Measurements from ENCODE around the gene BCL2.

DNA sequence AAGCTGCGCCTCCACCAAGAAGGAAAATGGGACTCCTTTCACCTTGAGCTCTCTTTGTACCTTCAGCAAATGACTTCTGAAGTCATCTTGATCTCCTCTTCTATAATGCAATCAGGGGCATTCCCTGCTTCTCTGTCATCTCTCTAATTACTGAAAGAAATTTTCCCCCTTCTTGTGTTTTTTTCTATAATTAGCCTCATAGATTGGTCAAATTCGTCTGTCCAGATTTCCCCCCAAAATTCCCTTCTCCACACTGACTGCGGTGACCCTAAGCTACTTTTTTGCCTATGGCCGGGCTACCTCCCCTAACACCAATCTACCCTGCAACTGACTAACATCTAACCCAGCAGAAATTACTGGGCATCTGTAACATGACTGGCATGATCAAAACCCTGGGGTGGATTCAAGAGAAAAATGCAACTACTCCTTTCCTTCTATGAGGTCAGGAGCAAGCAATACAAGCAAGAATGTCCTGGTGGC, 168.6 kb downstream of the BCL2 start:
- TF ChIP-seq, protein P1, sequence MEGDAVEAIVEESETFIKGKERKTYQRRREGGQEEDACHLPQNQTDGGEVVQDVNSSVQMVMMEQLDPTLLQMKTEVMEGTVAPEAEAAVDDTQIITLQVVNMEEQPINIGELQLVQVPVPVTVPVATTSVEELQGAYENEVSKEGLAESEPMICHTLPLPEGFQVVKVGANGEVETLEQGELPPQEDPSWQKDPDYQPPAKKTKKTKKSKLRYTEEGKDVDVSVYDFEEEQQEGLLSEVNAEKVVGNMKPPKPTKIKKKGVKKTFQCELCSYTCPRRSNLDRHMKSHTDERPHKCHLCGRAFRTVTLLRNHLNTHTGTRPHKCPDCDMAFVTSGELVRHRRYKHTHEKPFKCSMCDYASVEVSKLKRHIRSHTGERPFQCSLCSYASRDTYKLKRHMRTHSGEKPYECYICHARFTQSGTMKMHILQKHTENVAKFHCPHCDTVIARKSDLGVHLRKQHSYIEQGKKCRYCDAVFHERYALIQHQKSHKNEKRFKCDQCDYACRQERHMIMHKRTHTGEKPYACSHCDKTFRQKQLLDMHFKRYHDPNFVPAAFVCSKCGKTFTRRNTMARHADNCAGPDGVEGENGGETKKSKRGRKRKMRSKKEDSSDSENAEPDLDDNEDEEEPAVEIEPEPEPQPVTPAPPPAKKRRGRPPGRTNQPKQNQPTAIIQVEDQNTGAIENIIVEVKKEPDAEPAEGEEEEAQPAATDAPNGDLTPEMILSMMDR (IDR thresholded peaks at IDR 0.05; ENCODE audit: low read depth, low read length) = no peak
- no peak for TF ChIP-seq EZH2phosphoT487 (IDR thresholded peaks at IDR 0.05; ENCODE audit: low read depth)
